Erythroblast (primary cell): ENCODE data around the gene PCLO.
"Not testable (repeated sequence)": the region's sequence is repeated elsewhere in the genome, so short reads cannot be mapped to it uniquely, and the experiment has no call there.

Source experiments
- DNase-seq, 2 experiments: peaks; one replicate each; lab custom pipeline; 2025; lab: John Stamatoyannopoulos, UW
- GATA1 ChIP-seq: IDR thresholded peaks from 2 replicates; pipeline ENCODE4 v1.6.1; 2011; ENCODE audit warnings: low read depth, mild to moderate bottlenecking, control low read depth, low read length, moderate library complexity
- POLR2A ChIP-seq: IDR thresholded peaks from 2 replicates; pipeline ENCODE4 v1.6.1; 2011; ENCODE audit warnings: mild to moderate bottlenecking, low read length

PCLO gene

GRCh38 chr7:82953324-82954027, 209.2 kb downstream of the PCLO start:
- DNase-seq: no peak
- TF ChIP-seq POLR2A (no peak), GATA1 (no peak)

- TF ChIP-seq GATA1: no peak
- TF ChIP-seq POLR2A: no peak
- no peak for DNase-seq
Observed at GRCh38 chr7:82950436-82950835, 212.2 kb downstream of the PCLO start.

DNA sequence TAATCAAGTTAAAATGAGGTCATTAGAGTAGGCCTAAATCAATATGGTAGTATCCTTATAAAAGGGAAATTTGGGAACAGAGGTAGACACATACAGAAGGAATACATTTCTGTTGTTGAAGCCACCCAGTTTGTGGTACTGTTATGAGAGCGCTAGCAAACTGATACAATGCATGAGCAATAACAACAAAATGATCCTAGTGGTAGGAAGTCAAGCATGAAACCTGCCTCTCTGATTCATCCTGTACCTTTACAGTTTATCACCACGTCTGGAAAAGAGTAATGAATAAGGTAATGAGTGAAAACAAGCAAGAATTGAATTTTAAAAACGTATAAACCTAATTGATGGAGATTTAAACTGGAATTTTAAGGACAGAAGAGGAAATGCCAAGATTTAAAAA, 217.2 kb downstream of the PCLO start:
- TF ChIP-seq GATA1 (no peak), POLR2A (no peak)
- DNase-seq: no peak

- DNase-seq: no peak
- no peak for TF ChIP-seq POLR2A
- no peak for TF ChIP-seq GATA1
Observed at GRCh38 chr7:82945056-82945455, 217.6 kb downstream of the PCLO start.

- TF ChIP-seq GATA1 (no peak), POLR2A (no peak)
- DNase-seq: no peak
Observed at GRCh38 chr7:82932516-82932915, 230.2 kb downstream of the PCLO start.

- no peak for DNase-seq
- TF ChIP-seq GATA1 (no peak), POLR2A (no peak)
Observed at GRCh38 chr7:82926477-82926876, 236.2 kb downstream of the PCLO start.

- DNase-seq: no peak
- TF ChIP-seq GATA1 (no peak), POLR2A (no peak)
Observed at GRCh38 chr7:82925331-82925730, 237.4 kb downstream of the PCLO start.

- DNase-seq: no peak
- TF ChIP-seq POLR2A (no peak), GATA1 (no peak)
Observed at GRCh38 chr7:82906502-82906901, 256.2 kb downstream of the PCLO start.

- no peak for DNase-seq
- no peak for TF ChIP-seq GATA1
- no peak for TF ChIP-seq POLR2A
Observed at GRCh38 chr7:82904871-82905270, 257.8 kb downstream of the PCLO start.

DNA sequence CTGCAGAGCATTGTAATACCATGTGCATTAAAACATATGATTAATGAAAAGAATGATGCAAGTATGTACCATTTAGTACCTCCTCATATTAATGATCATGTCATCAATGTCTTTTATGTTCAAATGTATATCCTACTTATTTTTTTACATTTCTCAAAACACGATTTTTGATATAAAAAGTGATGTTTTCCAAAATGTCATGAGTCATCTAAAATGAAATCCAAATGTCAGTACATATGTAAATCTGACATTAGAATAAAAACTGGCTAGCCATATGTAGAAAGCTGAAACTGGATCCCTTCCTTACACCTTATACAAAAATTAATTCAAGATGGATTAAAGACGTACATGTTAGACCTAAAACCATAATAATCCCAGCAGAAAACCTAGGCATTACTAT, 261.6 kb downstream of the PCLO start:
- DNase-seq: not testable (repeated sequence)

- TF ChIP-seq POLR2A: no peak
- TF ChIP-seq GATA1: no peak
- no peak for DNase-seq
Observed at GRCh38 chr7:82897500-82897899, 265.2 kb downstream of the PCLO start.

- DNase-seq: not testable (repeated sequence)
Observed at GRCh38 chr7:82894341-82894740, 268.3 kb downstream of the PCLO start.

GRCh38 chr7:82886324-82886723, 276.4 kb downstream of the PCLO start:
- no peak for TF ChIP-seq GATA1
- no peak for TF ChIP-seq POLR2A
- DNase-seq: no peak

DNA sequence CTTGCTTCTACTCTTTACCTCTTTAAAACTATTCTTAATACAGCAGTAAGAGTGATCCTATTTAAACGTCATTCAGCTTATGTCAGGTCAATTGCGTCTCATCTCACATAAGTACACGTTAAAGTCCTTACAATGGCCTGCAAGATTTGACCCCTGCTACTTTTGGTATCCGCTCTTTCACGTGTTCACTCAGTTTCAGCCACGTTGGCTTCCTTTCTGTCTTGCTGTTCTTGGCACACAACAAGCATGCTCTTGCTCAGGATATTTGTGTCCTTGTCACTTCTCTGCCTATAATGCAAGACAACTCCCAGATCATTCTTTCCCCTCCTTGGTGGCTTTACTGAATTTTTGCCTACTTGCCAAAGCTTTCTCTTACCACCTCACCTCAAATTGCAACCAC, 296.8 kb downstream of the PCLO start:
- TF ChIP-seq POLR2A (no peak), GATA1 (no peak)
- DNase-seq: no peak

GRCh38 chr7:82859106-82859850, 303.4 kb downstream of the PCLO start:
- no peak for DNase-seq
- TF ChIP-seq POLR2A (no peak), GATA1 (no peak)

- DNase-seq: no peak
- TF ChIP-seq GATA1 (no peak), POLR2A (no peak)
Observed at GRCh38 chr7:82851121-82851520, 311.6 kb downstream of the PCLO start.

DNA sequence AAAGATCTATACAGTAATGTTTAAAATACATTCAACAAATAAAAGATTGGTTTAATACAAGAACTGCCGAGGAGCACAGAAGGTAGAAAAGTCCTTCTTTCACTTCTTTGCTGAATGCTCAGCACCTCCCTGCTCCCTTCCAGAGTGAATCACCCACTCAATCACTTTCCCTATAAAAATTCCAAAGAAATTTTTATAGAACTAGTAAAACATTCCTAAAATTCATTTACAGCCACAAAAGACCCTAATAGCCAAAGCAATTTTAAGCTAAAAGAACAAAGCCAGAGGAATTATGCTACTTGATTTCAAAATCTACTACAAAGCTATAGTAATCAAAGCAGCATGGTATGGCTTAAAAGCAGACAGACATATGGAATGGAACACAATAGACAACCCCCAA, 320.9 kb downstream of the PCLO start:
- no peak for DNase-seq
- TF ChIP-seq GATA1: no peak
- no peak for TF ChIP-seq POLR2A
